MCF 10A (cell line): ENCODE data around the gene BICC1. TPM values are rescaled to one million over a fixed set of nuclear protein-coding genes. Genes with fewer than 3 reads are reported as not detected.

Experiments used
- BruUV-seq: library from RNA; stranded (reverse); fragments of 400-500 nt; replicated peaks from 2 replicates; lab custom pipeline; 2021; lab: Mats Ljungman, UMichigan
- CTCF ChIA-PET: fragments of 300-600 bp; sonication (Branson Sonifier 250); formaldehyde crosslinking; extraction: SDS; loops from one replicate; lab custom pipeline; 2021; ENCODE audit warnings: antibody characterized with exemption, inconsistent platforms; lab: Yijun Ruan, JAX
- POLR2A ChIA-PET: fragments of 300-600, 350-650 bp; sonication (Branson Sonifier 250); formaldehyde crosslinking; extraction: SDS; loops from one replicate; lab custom pipeline; 2020; ENCODE audit warnings: antibody characterized with exemption, inconsistent platforms; lab: Yijun Ruan, JAX
- DNase-seq: peaks from one replicate; pipeline ENCODE4 v3.0.0-alpha.2; 2018; ENCODE audit not compliant: unreplicated experiment
- H3K27ac Mint-ChIP-seq: one replicate; pipeline ENCODE4 v1.8.0; 2022; ENCODE audit warnings: mild to moderate bottlenecking, low read depth, mixed read lengths; ENCODE audit not compliant: unreplicated experiment
- H3K27me3 Mint-ChIP-seq: one replicate; pipeline ENCODE4 v1.8.0; 2022; ENCODE audit warnings: mixed read lengths; ENCODE audit not compliant: insufficient read depth, unreplicated experiment
- H3K36me3 Mint-ChIP-seq: one replicate; pipeline ENCODE4 v1.8.0; 2022; ENCODE audit warnings: mild to moderate bottlenecking, moderate library complexity, mixed read lengths; ENCODE audit not compliant: insufficient read depth, unreplicated experiment
- H3K4me1 Mint-ChIP-seq: one replicate; pipeline ENCODE4 v1.8.0; 2022; ENCODE audit warnings: mixed read lengths; ENCODE audit not compliant: insufficient read depth, unreplicated experiment
- H3K4me3 Mint-ChIP-seq: one replicate; pipeline ENCODE4 v1.8.0; 2022; ENCODE audit warnings: mild to moderate bottlenecking, moderate library complexity, mixed read lengths; ENCODE audit not compliant: unreplicated experiment
- H3K9me3 Mint-ChIP-seq: one replicate; pipeline ENCODE4 v1.8.0; 2022; ENCODE audit warnings: mixed read lengths; ENCODE audit not compliant: unreplicated experiment
- CTCF ChIP-seq: fragments of 200-600 bp; IDR thresholded peaks from one replicate; pipeline ENCODE4 v1.8.0; 2022; ENCODE audit warnings: antibody characterized with exemption, mild to moderate bottlenecking; ENCODE audit not compliant: unreplicated experiment
- intact Hi-C: fragments of 100-400 bp; cut with micrococcal nuclease; formaldehyde crosslinking; loops from 2 replicates; pipeline ENCODE4 v1.14.1; 2022
- total RNA-seq: library from RNA; stranded (reverse); gene quantifications from 2 replicates; pipeline ENCODE4 v1.2.3, GENCODE V29; 2022

The BICC1 gene
- total RNA-seq, 1 experiment from 2014 or later: 15.6 TPM

DNA sequence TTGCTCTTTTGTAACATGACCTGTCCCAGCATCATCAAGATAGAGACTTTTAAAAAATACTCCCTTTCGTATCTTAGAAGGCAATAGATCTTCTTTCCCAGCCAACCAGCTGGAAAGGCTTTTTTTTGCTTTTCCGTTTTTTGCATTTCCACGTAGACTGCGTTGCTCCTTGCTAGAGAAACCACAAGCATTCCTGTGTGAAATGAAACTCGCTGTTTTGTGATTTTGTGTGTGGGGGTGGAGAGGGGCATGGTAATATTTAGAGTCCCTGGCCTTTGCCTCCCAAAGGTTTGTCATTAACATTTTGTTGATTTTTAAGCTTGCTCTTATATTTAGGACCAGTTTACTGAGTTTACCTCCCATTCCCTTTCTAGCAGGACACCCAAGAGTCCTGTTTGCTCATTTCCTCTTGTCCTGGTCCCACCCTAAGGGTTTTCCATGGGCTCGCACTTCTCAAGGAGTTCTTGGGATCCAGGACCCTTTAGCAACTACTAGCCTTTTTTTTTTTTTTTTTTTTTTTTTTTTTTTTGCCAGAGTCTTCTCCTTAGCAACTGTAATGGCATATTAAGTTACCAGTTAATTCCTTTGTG lies 243.6 kb downstream of the BICC1 start:
- ChIA-PET POLR2A (interaction anchor here (0.7 to 1.2 kb wide), 7 partner anchors 10 to 103 kb away, joined by 3 to 6 read pairs (median 4); no protein-coding TSS in a partner anchor), CTCF (interaction anchor here (0.6 to 0.7 kb wide), 4 partner anchors 25 to 452 kb away, joined by 3 read pairs; no protein-coding TSS in a partner anchor)
- Mint-ChIP-seq H3K4me3 (peak overlapping the region; percentile 75), H3K27ac (peak overlapping the region; percentile 90), H3K9me3 (no peaks in the 10 kb centered on the region), H3K36me3 (no peaks in the 10 kb centered on the region), H3K27me3 (no peaks in the 10 kb centered on the region), H3K4me1 (peaks cover 14% of the 10 kb centered on the region)
- no peak for TF ChIP-seq CTCF
- BruUV-seq: TSS peak; percentile 70
- peak; percentile 10 for DNase-seq
- intact Hi-C loops: loop anchor here (2.0 to 5.0 kb wide), 2 partner anchors 115 to 224 kb away; no protein-coding TSS in a partner anchor

DNA sequence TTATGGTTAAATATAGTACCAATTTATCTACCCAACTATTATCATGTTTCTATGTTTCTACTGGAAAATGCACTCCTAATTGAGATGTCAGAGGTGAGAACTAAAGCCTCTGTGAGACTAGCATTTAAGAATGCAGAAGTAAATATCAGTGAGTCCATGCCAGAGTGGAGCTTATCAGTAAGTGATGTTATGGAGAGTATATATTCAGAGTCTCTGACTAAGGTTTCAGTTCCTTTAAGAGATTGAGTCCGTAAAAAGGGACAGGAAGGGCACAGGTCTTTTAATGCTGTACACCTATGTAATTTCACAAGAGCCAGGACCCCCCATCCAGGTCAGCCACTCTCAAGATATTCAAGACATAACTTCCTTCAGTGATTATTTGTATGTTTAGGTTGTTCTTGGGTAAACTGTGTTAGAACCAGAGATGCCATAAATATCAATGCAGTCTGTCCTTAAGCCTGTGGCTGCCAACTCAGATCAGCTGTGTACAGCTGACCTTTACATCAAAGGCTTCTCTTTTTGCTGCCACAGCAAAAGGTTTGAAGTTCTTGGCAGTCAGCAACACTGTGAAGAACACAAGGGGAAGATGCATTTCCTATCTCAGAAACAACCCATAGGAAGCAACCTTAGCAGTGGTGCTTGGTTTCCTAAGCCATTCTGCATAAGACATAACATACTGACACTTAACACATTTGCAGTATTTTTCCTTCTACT lies 244.8 kb downstream of the BICC1 start:
- Mint-ChIP-seq H3K4me3 (no peak overlapping the region), H3K9me3 (no peaks in the 10 kb centered on the region), H3K27ac (no peak overlapping the region), H3K4me1 (peaks cover 14% of the 10 kb centered on the region), H3K27me3 (no peaks in the 10 kb centered on the region), H3K36me3 (no peaks in the 10 kb centered on the region)
- ChIA-PET CTCF (interaction anchor here (0.5 to 1.0 kb wide), 2 partner anchors 24 to 364 kb away, joined by 3 to 4 read pairs; no protein-coding TSS in a partner anchor), POLR2A (interaction anchor here (0.9 kb wide), 1 partner anchor 33 kb away, joined by 4 read pairs; no protein-coding TSS in a partner anchor)
- no TSS peak for BruUV-seq
- TF ChIP-seq CTCF: no peak
- intact Hi-C loops: loop anchor here (2.0 to 5.0 kb wide), 2 partner anchors 117 to 225 kb away; no protein-coding TSS in a partner anchor
- DNase-seq: no peak

- ChIA-PET POLR2A (interaction anchor here (0.6 to 0.9 kb wide), 4 partner anchors 12 to 92 kb away, joined by 3 to 4 read pairs (median 4); no protein-coding TSS in a partner anchor), CTCF (interaction anchor here (0.9 to 1.9 kb wide), 2 partner anchors 17 to 227 kb away, joined by 4 to 9 read pairs; no protein-coding TSS in a partner anchor)
- H3K27ac Mint-ChIP-seq: no peak overlapping the region
- DNase-seq: no peak
- no peak overlapping the region for H3K4me3 Mint-ChIP-seq
- H3K4me1 Mint-ChIP-seq: peaks cover 13% of the 10 kb centered on the region
- TF ChIP-seq CTCF: no peak
- no peaks in the 10 kb centered on the region for H3K36me3 Mint-ChIP-seq
- H3K9me3 Mint-ChIP-seq: no peaks in the 10 kb centered on the region
- intact Hi-C loops: loop anchor here (5.0 kb wide), 1 partner anchor 226 kb away; no protein-coding TSS in a partner anchor
- no peaks in the 10 kb centered on the region for H3K27me3 Mint-ChIP-seq
- BruUV-seq: no TSS peak
Measured at GRCh38 chr10:58758321-58758720, 245.6 kb downstream of the BICC1 start.
